Activated T-cell treated with anti-CD3 and anti-CD28 coated beads for 24 hours (primary cell): Measurements from ENCODE around the gene CLASP1.
"Not testable (repeated sequence)": the region's sequence is repeated elsewhere in the genome, so short reads cannot be mapped to it uniquely, and the experiment has no call there.

Source experiments
- DNase-seq: peaks from one replicate; pipeline ENCODE4 v3.0.0-alpha.2; 2020; ENCODE audit warnings: low read depth

CLASP1 gene

GRCh38 chr2:121472470-121472993 is 176.7 kb downstream of the CLASP1 start:
- no peak for DNase-seq

GRCh38 chr2:121471532-121472469 is 177.5 kb downstream of the CLASP1 start:
- no peak for DNase-seq

GRCh38 chr2:121470917-121471316 is 178.3 kb downstream of the CLASP1 start:
- DNase-seq, result no peak

GRCh38 chr2:121469356-121469755 is 179.9 kb downstream of the CLASP1 start:
- no peak for DNase-seq

GRCh38 chr2:121468936-121469335 is 180.3 kb downstream of the CLASP1 start:
- no peak for DNase-seq

- no peak for DNase-seq
These were observed 190.0 kb downstream of the CLASP1 start for GRCh38 chr2:121459291-121459690.

GRCh38 chr2:121456325-121456724 is 192.9 kb downstream of the CLASP1 start:
- no peak for DNase-seq

GRCh38 chr2:121455446-121455845 is 193.8 kb downstream of the CLASP1 start:
- no peak for DNase-seq

- DNase-seq, result no peak
These were observed 194.6 kb downstream of the CLASP1 start for GRCh38 chr2:121454549-121455090.

- no peak for DNase-seq
These were observed 197.9 kb downstream of the CLASP1 start for GRCh38 chr2:121451398-121451797.

GRCh38 chr2:121450301-121450700 is 199.0 kb downstream of the CLASP1 start:
- no peak for DNase-seq

- DNase-seq, result no peak
These were observed 202.5 kb downstream of the CLASP1 start for GRCh38 chr2:121446647-121447241.

GRCh38 chr2:121442889-121443288 is 206.4 kb downstream of the CLASP1 start:
- no peak for DNase-seq

- DNase-seq, result not testable (repeated sequence)
These were observed 211.0 kb downstream of the CLASP1 start for GRCh38 chr2:121438290-121438689.

- DNase-seq, result no peak
These were observed 212.3 kb downstream of the CLASP1 start for GRCh38 chr2:121436918-121437317.

- no peak for DNase-seq
These were observed 213.5 kb downstream of the CLASP1 start for GRCh38 chr2:121435790-121436189.

- DNase-seq, result no peak
These were observed 218.0 kb downstream of the CLASP1 start for GRCh38 chr2:121431214-121431613.

- DNase-seq, result no peak
These were observed 219.2 kb downstream of the CLASP1 start for GRCh38 chr2:121429927-121430520.

- no peak for DNase-seq
These were observed 220.0 kb downstream of the CLASP1 start for GRCh38 chr2:121429119-121429903.

- no peak for DNase-seq
These were observed 222.0 kb downstream of the CLASP1 start for GRCh38 chr2:121427187-121427689.

GRCh38 chr2:121420486-121420885 is 228.8 kb downstream of the CLASP1 start:
- no peak for DNase-seq
